Placental epithelial cell (primary cell): ENCODE measurements around the gene TMEM19. TPM values are rescaled to one million over a fixed set of nuclear protein-coding genes. Genes with fewer than 3 reads are reported as not detected.

Experiments
- small RNA-seq: library from RNA; depleted of rRNA; stranded (forward); fragments of <200 nt; gene quantifications from one replicate; pipeline ENCODE3, GENCODE V24; 2012
- total RNA-seq: library from RNA; depleted of rRNA; stranded (reverse); fragments of >200 nt; gene quantifications from 2 replicates; pipeline ENCODE4 v1.2.3, GENCODE V29; 2012

TMEM19 gene
- total RNA-seq: 21.6 and 47.9 TPM in 2 replicates

GRCh38 chr12:71685914-71686657 lies at the start of gene TMEM19:
TMEM19 (plus strand) TSS chr12:71686082; CDS start chr12:71686681, 599 bp downstream.

GRCh38 chr12:71663561-71664410 lies 22.1 kb upstream of the TMEM19 start, which contains the start of the genes THAP2 and ZFC3H1:
THAP2 (plus strand) TSS chr12:71664301; CDS start chr12:71664510, 209 bp downstream.
ZFC3H1 (minus strand) TSS chr12:71663848; CDS start chr12:71663610, 238 bp downstream.

Small RNA genes within 50 kb of the gene (small RNA-seq; reads per million reads assigned to genes)
- gene RF00560: 0.12 reads per million

Other genes starting within 250 kb of the TMEM19 start
- 4.4 and 7.5 TPM in 2 replicates for gene LGR5, start 246.3 kb upstream of the TMEM19 start, total RNA-seq
- gene ZFC3H1, start 22.2 kb upstream of the TMEM19 start, total RNA-seq: 38.1 and 49.1 TPM in 2 replicates
- gene THAP2, start 21.8 kb upstream of the TMEM19 start, total RNA-seq: 2.8 and 3.1 TPM in 2 replicates
- 8.6 and 23.4 TPM in 2 replicates for gene RAB21, start 68.8 kb downstream of the TMEM19 start, total RNA-seq
- 11.8 and 19.2 TPM in 2 replicates for gene TBC1D15, start 153.7 kb downstream of the TMEM19 start, total RNA-seq